ENCODE data around the gene CSNK1G2. TPM values are rescaled to one million over a fixed set of nuclear protein-coding genes. Genes with fewer than 3 reads are reported as not detected.

The CSNK1G2 gene
- total and polyA plus RNA-seq, 2 experiments from 2014 or later: 39.6 to 147 TPM

- Histone ChIP-seq H3F3A (replicated peaks; ENCODE audit: low read depth) (peaks cover 9% of the 10 kb centered on the region; the same call in 1 of the 2 replicates), H3K4me2 (no peak overlapping the region), H3K4me3 (no peak overlapping the region), H2AFZ (no peak overlapping the region), H4K20me1 (replicated peaks; ENCODE audit: insufficient read depth) (no peaks in the 10 kb centered on the region), H3K4me1 (ENCODE audit: insufficient read depth) (peaks cover 3% of the 10 kb centered on the region; the same call in 1 of the 2 replicates), H3K36me3 (ENCODE audit: insufficient read depth) (no peaks in the 10 kb centered on the region), H3K27me3 (ENCODE audit: insufficient read depth) (no peaks in the 10 kb centered on the region), H3K27ac (ENCODE audit: low read depth) (0 out of 2 replicates have a peak overlapping the region, but pooled peaks have one; percentile 32), H3K9me2 (ENCODE audit: insufficient read depth) (no peaks in the 10 kb centered on the region), H3K79me2 (replicated peaks; ENCODE audit: insufficient read depth) (0 out of 2 replicates have a peak, but pooled peaks cover 3% of the 10 kb centered on the region)
- no peaks in the 10 kb centered on the region for H3K9me3 Mint-ChIP-seq
- H3K27ac Mint-ChIP-seq: no peak overlapping the region
- peaks cover 10% of the 10 kb centered on the region for H3K36me3 Mint-ChIP-seq (ENCODE audit: low read depth)
- ATAC-seq (peak; percentile 32), DNase-seq (ENCODE audit: low spot score) (peak; percentile 67)
- peak overlapping the region; percentile 58 for H3K4me3 Mint-ChIP-seq
- H3K27me3 Mint-ChIP-seq (ENCODE audit: insufficient read depth, low read depth, poor library complexity): peaks cover 13% of the 10 kb centered on the region
- peaks cover 5% of the 10 kb centered on the region for H3K4me1 Mint-ChIP-seq
- TF ChIP-seq CREB1 (CRISPR knock-in tag; IDR thresholded peaks at IDR 0.05; ENCODE audit: low read depth): no peak
- TF ChIP-seq CTCF (conservative IDR thresholded peaks at IDR 0.05; ENCODE audit: low read depth in 2 of 2): no peak
- no peak for TF ChIP-seq ZNF331 (CRISPR knock-in tag; IDR thresholded peaks at IDR 0.05; ENCODE audit: low read depth)
- TF ChIP-seq EZH2phosphoT487 (IDR thresholded peaks at IDR 0.05; ENCODE audit: unreplicated experiment): no peak
- TF ChIP-seq NANOG (IDR thresholded peaks at IDR 0.05; ENCODE audit: borderline replicate concordance): no peak
- no peak for TF ChIP-seq JUNB (IDR thresholded peaks at IDR 0.05; ENCODE audit: unreplicated experiment)
- no peak for TF ChIP-seq POLR2AphosphoS5 (IDR thresholded peaks at IDR 0.05; ENCODE audit: low read depth)
- no peak for TF ChIP-seq ZNF114 (CRISPR knock-in tag; IDR thresholded peaks at IDR 0.05)
- no peak for TF ChIP-seq EZH2 (IDR thresholded peaks at IDR 0.05; ENCODE audit: low read depth, unreplicated experiment)
- no peak for TF ChIP-seq STAT1 (IDR thresholded peaks at IDR 0.05; ENCODE audit: unreplicated experiment)
- TF ChIP-seq, protein P1, sequence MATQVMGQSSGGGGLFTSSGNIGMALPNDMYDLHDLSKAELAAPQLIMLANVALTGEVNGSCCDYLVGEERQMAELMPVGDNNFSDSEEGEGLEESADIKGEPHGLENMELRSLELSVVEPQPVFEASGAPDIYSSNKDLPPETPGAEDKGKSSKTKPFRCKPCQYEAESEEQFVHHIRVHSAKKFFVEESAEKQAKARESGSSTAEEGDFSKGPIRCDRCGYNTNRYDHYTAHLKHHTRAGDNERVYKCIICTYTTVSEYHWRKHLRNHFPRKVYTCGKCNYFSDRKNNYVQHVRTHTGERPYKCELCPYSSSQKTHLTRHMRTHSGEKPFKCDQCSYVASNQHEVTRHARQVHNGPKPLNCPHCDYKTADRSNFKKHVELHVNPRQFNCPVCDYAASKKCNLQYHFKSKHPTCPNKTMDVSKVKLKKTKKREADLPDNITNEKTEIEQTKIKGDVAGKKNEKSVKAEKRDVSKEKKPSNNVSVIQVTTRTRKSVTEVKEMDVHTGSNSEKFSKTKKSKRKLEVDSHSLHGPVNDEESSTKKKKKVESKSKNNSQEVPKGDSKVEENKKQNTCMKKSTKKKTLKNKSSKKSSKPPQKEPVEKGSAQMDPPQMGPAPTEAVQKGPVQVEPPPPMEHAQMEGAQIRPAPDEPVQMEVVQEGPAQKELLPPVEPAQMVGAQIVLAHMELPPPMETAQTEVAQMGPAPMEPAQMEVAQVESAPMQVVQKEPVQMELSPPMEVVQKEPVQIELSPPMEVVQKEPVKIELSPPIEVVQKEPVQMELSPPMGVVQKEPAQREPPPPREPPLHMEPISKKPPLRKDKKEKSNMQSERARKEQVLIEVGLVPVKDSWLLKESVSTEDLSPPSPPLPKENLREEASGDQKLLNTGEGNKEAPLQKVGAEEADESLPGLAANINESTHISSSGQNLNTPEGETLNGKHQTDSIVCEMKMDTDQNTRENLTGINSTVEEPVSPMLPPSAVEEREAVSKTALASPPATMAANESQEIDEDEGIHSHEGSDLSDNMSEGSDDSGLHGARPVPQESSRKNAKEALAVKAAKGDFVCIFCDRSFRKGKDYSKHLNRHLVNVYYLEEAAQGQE (IDR thresholded peaks at IDR 0.05; ENCODE audit: unreplicated experiment): no peak
- TF ChIP-seq, protein P2, sequence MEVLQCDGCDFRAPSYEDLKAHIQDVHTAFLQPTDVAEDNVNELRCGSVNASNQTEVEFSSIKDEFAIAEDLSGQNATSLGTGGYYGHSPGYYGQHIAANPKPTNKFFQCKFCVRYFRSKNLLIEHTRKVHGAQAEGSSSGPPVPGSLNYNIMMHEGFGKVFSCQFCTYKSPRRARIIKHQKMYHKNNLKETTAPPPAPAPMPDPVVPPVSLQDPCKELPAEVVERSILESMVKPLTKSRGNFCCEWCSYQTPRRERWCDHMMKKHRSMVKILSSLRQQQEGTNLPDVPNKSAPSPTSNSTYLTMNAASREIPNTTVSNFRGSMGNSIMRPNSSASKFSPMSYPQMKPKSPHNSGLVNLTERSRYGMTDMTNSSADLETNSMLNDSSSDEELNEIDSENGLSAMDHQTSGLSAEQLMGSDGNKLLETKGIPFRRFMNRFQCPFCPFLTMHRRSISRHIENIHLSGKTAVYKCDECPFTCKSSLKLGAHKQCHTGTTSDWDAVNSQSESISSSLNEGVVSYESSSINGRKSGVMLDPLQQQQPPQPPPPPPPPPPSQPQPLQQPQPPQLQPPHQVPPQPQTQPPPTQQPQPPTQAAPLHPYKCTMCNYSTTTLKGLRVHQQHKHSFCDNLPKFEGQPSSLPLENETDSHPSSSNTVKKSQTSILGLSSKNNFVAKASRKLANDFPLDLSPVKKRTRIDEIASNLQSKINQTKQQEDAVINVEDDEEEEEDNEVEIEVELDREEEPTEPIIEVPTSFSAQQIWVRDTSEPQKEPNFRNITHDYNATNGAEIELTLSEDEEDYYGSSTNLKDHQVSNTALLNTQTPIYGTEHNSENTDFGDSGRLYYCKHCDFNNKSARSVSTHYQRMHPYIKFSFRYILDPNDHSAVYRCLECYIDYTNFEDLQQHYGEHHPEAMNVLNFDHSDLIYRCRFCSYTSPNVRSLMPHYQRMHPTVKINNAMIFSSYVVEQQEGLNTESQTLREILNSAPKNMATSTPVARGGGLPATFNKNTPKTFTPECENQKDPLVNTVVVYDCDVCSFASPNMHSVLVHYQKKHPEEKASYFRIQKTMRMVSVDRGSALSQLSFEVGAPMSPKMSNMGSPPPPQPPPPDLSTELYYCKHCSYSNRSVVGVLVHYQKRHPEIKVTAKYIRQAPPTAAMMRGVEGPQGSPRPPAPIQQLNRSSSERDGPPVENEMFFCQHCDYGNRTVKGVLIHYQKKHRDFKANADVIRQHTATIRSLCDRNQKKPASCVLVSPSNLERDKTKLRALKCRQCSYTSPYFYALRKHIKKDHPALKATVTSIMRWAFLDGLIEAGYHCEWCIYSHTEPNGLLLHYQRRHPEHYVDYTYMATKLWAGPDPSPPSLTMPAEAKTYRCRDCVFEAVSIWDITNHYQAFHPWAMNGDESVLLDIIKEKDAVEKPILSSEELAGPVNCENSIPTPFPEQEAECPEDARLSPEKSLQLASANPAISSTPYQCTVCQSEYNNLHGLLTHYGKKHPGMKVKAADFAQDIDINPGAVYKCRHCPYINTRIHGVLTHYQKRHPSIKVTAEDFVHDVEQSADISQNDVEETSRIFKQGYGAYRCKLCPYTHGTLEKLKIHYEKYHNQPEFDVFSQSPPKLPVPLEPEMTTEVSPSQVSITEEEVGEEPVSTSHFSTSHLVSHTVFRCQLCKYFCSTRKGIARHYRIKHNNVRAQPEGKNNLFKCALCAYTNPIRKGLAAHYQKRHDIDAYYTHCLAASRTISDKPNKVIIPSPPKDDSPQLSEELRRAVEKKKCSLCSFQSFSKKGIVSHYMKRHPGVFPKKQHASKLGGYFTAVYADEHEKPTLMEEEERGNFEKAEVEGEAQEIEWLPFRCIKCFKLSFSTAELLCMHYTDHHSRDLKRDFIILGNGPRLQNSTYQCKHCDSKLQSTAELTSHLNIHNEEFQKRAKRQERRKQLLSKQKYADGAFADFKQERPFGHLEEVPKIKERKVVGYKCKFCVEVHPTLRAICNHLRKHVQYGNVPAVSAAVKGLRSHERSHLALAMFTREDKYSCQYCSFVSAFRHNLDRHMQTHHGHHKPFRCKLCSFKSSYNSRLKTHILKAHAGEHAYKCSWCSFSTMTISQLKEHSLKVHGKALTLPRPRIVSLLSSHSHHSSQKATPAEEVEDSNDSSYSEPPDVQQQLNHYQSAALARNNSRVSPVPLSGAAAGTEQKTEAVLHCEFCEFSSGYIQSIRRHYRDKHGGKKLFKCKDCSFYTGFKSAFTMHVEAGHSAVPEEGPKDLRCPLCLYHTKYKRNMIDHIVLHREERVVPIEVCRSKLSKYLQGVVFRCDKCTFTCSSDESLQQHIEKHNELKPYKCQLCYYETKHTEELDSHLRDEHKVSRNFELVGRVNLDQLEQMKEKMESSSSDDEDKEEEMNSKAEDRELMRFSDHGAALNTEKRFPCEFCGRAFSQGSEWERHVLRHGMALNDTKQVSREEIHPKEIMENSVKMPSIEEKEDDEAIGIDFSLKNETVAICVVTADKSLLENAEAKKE (CRISPR knock-in tag; IDR thresholded peaks at IDR 0.05): no peak
- no peak for TF ChIP-seq ETS1 (IDR thresholded peaks at IDR 0.05)
Observed at GRCh38 chr19:2016041-2016807, 75.3 kb downstream of the CSNK1G2 start.

Data from GM23338 (cell line).